ENCODE measurements around the gene DNAAF2.

The DNAAF2 gene

DNA sequence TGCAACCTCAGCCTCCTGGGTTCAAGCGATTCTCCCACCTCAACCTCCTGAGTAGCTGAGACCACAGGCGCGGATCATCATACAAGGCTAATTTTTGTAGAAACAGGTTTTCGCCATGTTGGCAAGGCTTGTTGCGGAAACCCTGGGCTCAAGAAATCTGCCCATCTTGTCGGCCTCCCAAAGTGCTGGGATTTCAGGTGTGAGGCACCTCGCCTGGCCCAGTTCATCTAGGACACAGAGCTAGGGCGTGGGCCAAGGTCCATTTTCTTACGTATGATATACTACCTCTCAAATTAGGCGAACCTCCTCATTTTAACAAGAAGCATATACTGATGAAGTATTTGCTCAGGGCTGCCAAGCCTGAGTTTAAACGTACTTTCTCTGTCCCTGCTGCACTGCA lies 51.0 kb downstream of the DNAAF2 start:
- no peak for DNase-seq (ENCODE audit: low read depth in 2 of 2)

DNA sequence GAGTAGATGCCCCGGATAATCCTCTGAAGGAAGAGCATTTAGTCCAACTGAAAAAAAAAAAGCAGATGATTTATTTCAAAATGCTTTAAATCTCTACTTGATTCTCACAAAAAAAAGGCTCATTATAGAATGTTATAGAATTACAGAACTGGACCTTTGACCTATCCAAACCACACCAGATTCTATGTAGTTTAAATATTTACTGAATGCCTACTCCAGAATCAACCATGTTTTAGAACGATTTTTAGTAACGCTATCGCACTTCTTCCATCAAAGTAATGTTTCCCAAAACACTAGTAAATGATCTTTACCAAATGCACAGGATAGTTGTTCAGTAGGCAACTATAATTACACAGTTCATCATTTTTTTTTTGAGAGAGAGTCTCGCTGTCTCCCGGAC lies 51.4 kb downstream of the DNAAF2 start:
- no peak for DNase-seq (ENCODE audit: low read depth in 2 of 2)

DNA sequence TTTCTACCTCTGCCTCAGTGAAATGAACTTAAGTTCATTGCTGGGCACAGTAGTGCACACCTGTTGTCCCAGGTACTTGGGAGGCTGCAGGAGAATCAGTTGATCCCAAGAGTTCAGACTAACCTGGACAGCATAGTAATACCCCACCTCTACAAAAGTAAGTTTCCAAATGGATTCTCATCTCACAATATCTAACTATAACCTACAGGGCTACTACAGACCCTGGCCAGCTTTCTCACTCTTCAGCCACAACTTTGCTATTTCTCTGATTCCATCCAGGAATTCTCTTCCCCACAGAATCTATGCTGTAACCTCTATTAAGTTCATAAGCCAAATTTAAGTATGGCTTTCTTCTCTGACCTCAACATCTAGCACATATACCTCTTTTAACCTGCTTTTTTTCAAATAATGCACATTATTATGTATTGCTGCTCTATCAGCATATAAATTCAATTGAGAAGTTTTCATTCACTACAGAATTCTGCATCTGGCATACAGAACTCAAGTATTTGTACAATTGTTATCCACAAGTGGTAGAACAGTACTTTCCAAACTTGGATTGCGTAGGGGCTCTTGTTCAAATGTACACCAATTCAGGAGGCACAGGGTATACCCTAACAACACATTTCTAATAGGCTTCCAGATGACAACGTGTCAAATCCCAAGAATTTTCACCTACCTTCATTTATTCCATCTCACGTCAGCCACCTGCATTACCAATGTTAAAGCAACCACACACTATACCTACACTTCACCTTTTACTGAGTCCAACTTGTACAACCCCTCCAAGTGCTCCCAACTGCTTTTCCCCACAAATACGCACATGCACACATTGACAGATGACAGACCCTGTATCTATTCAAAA lies 52.7 kb downstream of the DNAAF2 start:
- DNase-seq (ENCODE audit: low read depth in 2 of 2) = no peak

DNA sequence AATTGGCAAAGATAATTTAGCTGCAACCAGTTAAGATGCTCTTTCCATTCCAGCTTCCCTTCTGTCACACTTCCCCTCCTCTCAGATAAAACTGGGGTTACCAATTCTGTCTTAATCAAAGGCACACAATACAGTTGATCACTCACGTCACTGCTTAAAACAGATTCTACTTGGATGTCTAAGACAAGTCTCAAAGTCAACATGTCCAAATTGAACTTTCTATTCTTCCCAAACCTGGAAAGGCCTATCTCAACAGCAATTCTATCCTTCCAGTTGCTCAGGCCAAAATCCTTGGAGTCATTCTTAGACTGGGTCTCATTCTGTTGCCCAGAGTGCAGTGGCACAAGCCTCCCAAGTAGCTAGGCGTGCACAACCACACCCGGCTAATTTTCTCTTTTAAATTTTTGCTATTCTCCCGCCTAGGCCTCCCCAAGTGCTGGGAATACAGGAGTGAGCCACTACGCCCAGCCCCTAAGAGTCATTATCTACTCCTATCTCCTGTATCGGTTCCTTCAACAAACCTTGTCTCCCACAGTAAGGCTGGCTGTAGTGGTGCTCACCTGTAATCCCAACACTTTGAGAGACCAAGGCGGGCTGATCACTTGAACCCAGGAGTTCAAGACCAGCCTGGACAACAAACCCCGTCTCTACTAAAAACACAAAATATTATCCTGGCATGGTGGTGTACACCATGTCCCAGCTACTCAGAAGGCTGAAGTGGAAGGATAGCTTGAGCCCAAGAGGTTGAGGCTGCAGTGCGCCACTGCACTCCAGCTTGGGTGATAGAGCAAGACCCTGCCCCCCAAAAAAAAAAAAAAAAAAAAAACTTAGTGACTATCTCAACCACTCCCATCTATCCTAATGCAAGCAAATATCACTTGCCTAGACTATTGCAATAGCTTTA lies 53.6 kb downstream of the DNAAF2 start:
- no peak for DNase-seq (ENCODE audit: low read depth in 2 of 2)

DNA sequence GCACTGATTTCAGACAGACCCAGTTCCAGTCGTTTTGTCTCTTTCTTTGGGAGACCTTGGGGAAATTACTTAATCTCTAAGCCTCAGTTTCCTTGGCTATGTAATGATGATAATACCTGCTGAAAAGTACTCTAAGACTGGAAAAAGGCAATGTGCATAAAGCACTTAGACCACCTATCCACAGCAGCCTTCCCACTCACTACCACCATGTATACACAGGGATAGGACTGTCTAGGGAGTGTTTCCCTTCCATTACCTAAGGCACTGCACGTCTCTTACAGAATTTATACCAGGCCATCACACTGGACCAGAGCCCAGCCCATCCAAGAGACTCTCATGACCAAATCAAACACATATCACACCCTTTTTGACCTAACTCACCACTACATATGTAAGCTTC lies 55.2 kb downstream of the DNAAF2 start:
- no peak for DNase-seq (ENCODE audit: low read depth in 2 of 2)

DNA sequence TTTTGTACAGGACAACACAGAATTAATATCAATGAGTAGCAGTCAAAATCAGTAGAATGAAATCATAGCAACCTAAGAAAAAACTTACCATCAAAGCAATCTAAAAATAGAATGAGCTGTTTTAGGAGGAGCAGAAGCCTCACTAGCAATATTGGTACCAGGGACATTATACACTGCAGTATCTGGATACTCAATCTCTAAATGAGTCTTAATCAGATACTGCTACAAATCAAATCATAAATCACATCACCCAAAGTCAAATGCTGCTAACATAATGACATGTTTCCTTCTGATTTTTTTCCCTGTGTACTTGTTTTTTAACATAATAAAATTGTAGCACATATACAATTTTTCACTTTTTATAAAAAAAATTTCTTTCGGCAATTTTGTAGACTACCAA lies 56.9 kb downstream of the DNAAF2 start:
- DNase-seq (ENCODE audit: low read depth in 2 of 2) = no peak
